Measurements from ENCODE around the gene GRAMD2B.

GRCh38 chr5:126454535-126454934, 31.3 kb downstream of the GRAMD2B start:
- TF ChIP-seq POLR2A (IDR thresholded peaks at IDR 0.05; ENCODE audit: low read length) (no peak), GATA1 (IDR thresholded peaks at IDR 0.05; ENCODE audit: low read depth, low read length) (no peak)
